ENCODE data around the gene DLL1.

DNA sequence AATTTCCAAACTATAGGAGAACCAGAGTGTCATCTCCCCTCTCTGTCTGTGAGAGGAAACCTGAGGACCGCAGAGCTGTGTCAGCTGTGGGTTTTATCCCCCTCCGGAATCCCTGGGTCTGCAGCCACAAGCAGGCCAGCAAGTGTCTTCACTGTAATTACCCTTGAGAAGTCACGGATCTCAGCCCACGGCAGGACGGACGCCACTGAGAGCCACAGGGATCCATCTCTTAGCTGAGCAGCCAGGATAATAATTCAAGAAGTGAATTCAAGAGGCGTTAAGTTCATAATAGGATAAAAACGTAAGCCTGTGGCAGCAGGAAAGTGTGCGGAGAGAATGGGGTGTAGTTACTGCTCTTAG, 37.0 kb downstream of the DLL1 start:
- TF ChIP-seq EZH2 (IDR thresholded peaks at IDR 0.05; ENCODE audit: borderline replicate concordance, low read depth, low read length, severe bottlenecking): no peak
- TF ChIP-seq, protein P1, sequence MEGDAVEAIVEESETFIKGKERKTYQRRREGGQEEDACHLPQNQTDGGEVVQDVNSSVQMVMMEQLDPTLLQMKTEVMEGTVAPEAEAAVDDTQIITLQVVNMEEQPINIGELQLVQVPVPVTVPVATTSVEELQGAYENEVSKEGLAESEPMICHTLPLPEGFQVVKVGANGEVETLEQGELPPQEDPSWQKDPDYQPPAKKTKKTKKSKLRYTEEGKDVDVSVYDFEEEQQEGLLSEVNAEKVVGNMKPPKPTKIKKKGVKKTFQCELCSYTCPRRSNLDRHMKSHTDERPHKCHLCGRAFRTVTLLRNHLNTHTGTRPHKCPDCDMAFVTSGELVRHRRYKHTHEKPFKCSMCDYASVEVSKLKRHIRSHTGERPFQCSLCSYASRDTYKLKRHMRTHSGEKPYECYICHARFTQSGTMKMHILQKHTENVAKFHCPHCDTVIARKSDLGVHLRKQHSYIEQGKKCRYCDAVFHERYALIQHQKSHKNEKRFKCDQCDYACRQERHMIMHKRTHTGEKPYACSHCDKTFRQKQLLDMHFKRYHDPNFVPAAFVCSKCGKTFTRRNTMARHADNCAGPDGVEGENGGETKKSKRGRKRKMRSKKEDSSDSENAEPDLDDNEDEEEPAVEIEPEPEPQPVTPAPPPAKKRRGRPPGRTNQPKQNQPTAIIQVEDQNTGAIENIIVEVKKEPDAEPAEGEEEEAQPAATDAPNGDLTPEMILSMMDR (IDR thresholded peaks at IDR 0.05; ENCODE audit: borderline replicate concordance, extremely low read depth, low read length, poor library complexity, severe bottlenecking): no peak

Data from DND-41 (cell line).